H1 (cell line): ENCODE results near the gene SLC7A10.

Experiments used
- ATF3 ChIP-seq: IDR thresholded peaks from 2 replicates; pipeline ENCODE4 v1.6.1; 2011; ENCODE audit warnings: low read depth, mild to moderate bottlenecking, low read length; ENCODE audit not compliant: insufficient read depth
- CBX5 ChIP-seq: fragments of 300-800, 300-1000 bp; sonication (generic); IDR thresholded peaks from 2 replicates; pipeline ENCODE4 v1.7.1; 2016; ENCODE audit warnings: antibody characterized with exemption, low read length, low read depth
- CTCF ChIP-seq, 3 experiments: IDR thresholded peaks; 1 replicate in 2 of 3; 2 replicates in 1 of 3; pipeline versions ENCODE4 v1.5.1 to v1.6.1; 2011; ENCODE audit warnings: low read length in 3 of 3, mild to moderate bottlenecking in 3 of 3, inconsistent platforms in 2 of 3, low read depth in 1 of 3, moderate library complexity in 1 of 3; ENCODE audit not compliant: insufficient read depth in 1 of 3; ENCODE audit errors: control extremely low read depth in 1 of 3
- EZH2 ChIP-seq: fragments of 200-600 bp; sonication (generic); IDR thresholded peaks from 2 replicates; pipeline ENCODE4 v1.7.1; 2012; ENCODE audit warnings: low read depth, mild to moderate bottlenecking, moderate library complexity, low read length, inconsistent platforms; ENCODE audit not compliant: severe bottlenecking
- MAX ChIP-seq: IDR thresholded peaks from 2 replicates; pipeline ENCODE4 v1.6.1; 2012; ENCODE audit warnings: inconsistent platforms
- POLR2A ChIP-seq, 2 experiments: IDR thresholded peaks; 1 replicate in 1 of 2; 2 replicates in 1 of 2; pipeline ENCODE4 v1.6.1; 2011; ENCODE audit warnings: low read depth in 2 of 2, low read length in 2 of 2, mild to moderate bottlenecking in 2 of 2; ENCODE audit errors: control extremely low read depth in 1 of 2
- RAD21 ChIP-seq, 2 experiments: IDR thresholded peaks in 1 of 2; conservative IDR thresholded peaks in 1 of 2; 2 replicates each; pipeline ENCODE4 v1.6.1; 2011; ENCODE audit warnings: low read depth in 2 of 2, low read length in 2 of 2, improper control_type of control experiment in 1 of 2, inconsistent platforms in 1 of 2, mild to moderate bottlenecking in 1 of 2, moderate library complexity in 1 of 2
- TAF1 ChIP-seq: IDR thresholded peaks from 2 replicates; pipeline ENCODE4 v1.6.1; 2011; ENCODE audit warnings: mild to moderate bottlenecking, low read depth, low read length

GRCh38 chr19:33250500-33250899 lies 24.9 kb upstream of the SLC7A10 start:
- TF ChIP-seq EZH2 (no peak), MAX (no peak), CTCF (IDR thresholded peaks at IDR 0.05; ENCODE audit: control extremely low read depth in 1 of 3, insufficient read depth in 1 of 3, low read depth in 1 of 3, low read length in 3 of 3) (no peak), TAF1 (no peak), RAD21 (IDR thresholded peaks at IDR 0.05 in 1 of 2, conservative IDR thresholded peaks at IDR 0.05 in 1 of 2; ENCODE audit: low read depth in 2 of 2, low read length in 2 of 2) (no peak), CBX5 (no peak), ATF3 (no peak), POLR2A (IDR thresholded peaks at IDR 0.05; ENCODE audit: control extremely low read depth in 1 of 2, low read depth in 2 of 2, low read length in 2 of 2) (no peak)
